H1 (cell line): Measurements from ENCODE around the gene RPS6KA2. TPM values are rescaled to one million over a fixed set of nuclear protein-coding genes. Genes with fewer than 3 reads are reported as not detected.

Experiments used
- CTCF ChIA-PET: fragments of 300-600 bp; sonication (Branson Sonifier 250); formaldehyde crosslinking; loops from one replicate; lab custom pipeline; 2021; ENCODE audit not compliant: partially characterized antibody; lab: Charles Lee
- POLR2A ChIA-PET: fragments of 300-600 bp; sonication (Branson Sonifier 250); formaldehyde crosslinking; loops from one replicate; lab custom pipeline; 2021; ENCODE audit warnings: inconsistent platforms; ENCODE audit not compliant: partially characterized antibody; lab: Charles Lee
- DNase-seq, 2 experiments: peaks; one replicate each; pipeline versions ENCODE4 v3.0.0 to v3.0.0-alpha.2; 2010 to 2022; ENCODE audit warnings: low spot score in 2 of 2, low read depth in 1 of 2, mixed read lengths in 1 of 2
- FAIRE-seq: peaks from 2 replicates; lab custom pipeline; 2011; peaks lifted over from hg19 to GRCh38; lab: Jason Lieb, UNC
- H2AFZ ChIP-seq: 2 replicates; pipeline ENCODE4 v1.8.1; 2012; ENCODE audit warnings: low read length, inconsistent platforms
- H2AK5ac ChIP-seq: 2 replicates; pipeline ENCODE4 v1.6.1; 2013; ENCODE audit warnings: low read depth, low read length
- H2BK120ac ChIP-seq: replicated peaks from 2 replicates; pipeline ENCODE3; 2013; ENCODE audit warnings: low read depth, low read length, inconsistent platforms
- H2BK12ac ChIP-seq: 2 replicates; pipeline ENCODE4 v1.6.1; 2013; ENCODE audit warnings: low read depth, low read length
- H2BK15ac ChIP-seq: 2 replicates; pipeline ENCODE4 v1.6.1; 2013; ENCODE audit warnings: low read length
- H2BK20ac ChIP-seq: 2 replicates; pipeline ENCODE4 v1.6.1; 2013; ENCODE audit warnings: low read length
- H2BK5ac ChIP-seq: 2 replicates; pipeline ENCODE4 v1.6.1; 2013; ENCODE audit warnings: low read depth, low read length
- H3K14ac ChIP-seq: 2 replicates; pipeline ENCODE4 v1.6.1; 2013; ENCODE audit warnings: inconsistent platforms; ENCODE audit not compliant: insufficient read length
- H3K18ac ChIP-seq: 2 replicates; pipeline ENCODE4 v1.6.1; 2013; ENCODE audit warnings: low read length; ENCODE audit errors: extremely low read depth
- H3K23ac ChIP-seq: 2 replicates; pipeline ENCODE4 v1.6.1; 2013; ENCODE audit warnings: inconsistent platforms; ENCODE audit not compliant: insufficient read length
- H3K23me2 ChIP-seq: 2 replicates; pipeline ENCODE4 v1.6.1; 2013; ENCODE audit warnings: low read depth, low read length
- H3K27ac ChIP-seq: 2 replicates; pipeline ENCODE4 v1.6.1; 2011; ENCODE audit warnings: low read depth, low read length, inconsistent platforms
- H3K27me3 ChIP-seq, 4 experiments: replicated peaks in 1 of 4; 1 replicate in 1 of 4; 2 replicates in 3 of 4; pipeline versions ENCODE4 v1.6.1 to v1.8.1; 2011 to 2013; ENCODE audit warnings: low read length in 3 of 4, mild to moderate bottlenecking in 3 of 4, inconsistent platforms in 2 of 4, mixed read lengths in 2 of 4, moderate library complexity in 1 of 4; ENCODE audit not compliant: control insufficient read depth in 3 of 4, insufficient read depth in 3 of 4; ENCODE audit errors: extremely low read depth in 1 of 4
- H3K36me3 ChIP-seq, 4 experiments: 2 replicates each; pipeline versions ENCODE4 v1.6.1 to v1.8.1; 2011 to 2013; ENCODE audit warnings: mild to moderate bottlenecking in 4 of 4, low read length in 3 of 4, moderate library complexity in 2 of 4, control low read depth in 1 of 4, inconsistent platforms in 1 of 4; ENCODE audit not compliant: insufficient read depth in 4 of 4, control insufficient read depth in 2 of 4
- H3K4ac ChIP-seq: replicated peaks from 2 replicates; pipeline ENCODE3; 2013; ENCODE audit warnings: low read length, low read depth, mixed read lengths, inconsistent platforms; ENCODE audit not compliant: insufficient read length
- H3K4me1 ChIP-seq, 4 experiments: replicated peaks in 1 of 4; 1 replicate in 1 of 4; 2 replicates in 3 of 4; pipeline versions ENCODE4 v1.6.1 to v1.8.1; 2011 to 2013; ENCODE audit warnings: low read length in 3 of 4, inconsistent platforms in 2 of 4, mixed read lengths in 1 of 4; ENCODE audit not compliant: insufficient read depth in 4 of 4, control insufficient read depth in 3 of 4
- H3K4me2 ChIP-seq, 2 experiments: 2 replicates each; pipeline versions ENCODE4 v1.6.1 to v1.8.1; 2011 to 2013; ENCODE audit warnings: low read depth in 2 of 2, low read length in 2 of 2, control low read depth in 1 of 2, inconsistent platforms in 1 of 2, mild to moderate bottlenecking in 1 of 2; ENCODE audit not compliant: insufficient read depth in 1 of 2
- H3K4me3 ChIP-seq, 4 experiments: fragments of 200-600, 300-600 bp in 1 of 4; sonication (generic), shearing (Covaris generic), sonication (Bioruptor Twin) in 1 of 4; 2 replicates each; pipeline versions ENCODE4 v1.5.1 to v1.8.1; 2011 to 2016; ENCODE audit warnings: low read length in 4 of 4, low read depth in 3 of 4, control low read depth in 2 of 4, inconsistent platforms in 2 of 4, mild to moderate bottlenecking in 2 of 4, mixed read lengths in 1 of 4, moderate library complexity in 1 of 4; ENCODE audit not compliant: insufficient read depth in 2 of 4; ENCODE audit errors: extremely low read depth in 1 of 4
- H3K56ac ChIP-seq: replicated peaks from 2 replicates; pipeline ENCODE3; 2013; ENCODE audit warnings: low read depth, mild to moderate bottlenecking, mixed read lengths, low read length, inconsistent platforms; ENCODE audit not compliant: insufficient read length
- H3K79me1 ChIP-seq: 2 replicates; pipeline ENCODE4 v1.6.1; 2013; ENCODE audit warnings: low read depth, low read length, control low read depth
- H3K79me2 ChIP-seq, 2 experiments: 2 replicates each; pipeline versions ENCODE4 v1.6.1 to v1.8.1; 2012 to 2013; ENCODE audit warnings: low read length in 2 of 2, mild to moderate bottlenecking in 2 of 2, inconsistent platforms in 1 of 2; ENCODE audit not compliant: insufficient read depth in 2 of 2, control insufficient read depth in 1 of 2
- H3K9ac ChIP-seq, 4 experiments: replicated peaks in 1 of 4; 1 replicate in 1 of 4; 2 replicates in 3 of 4; pipeline versions ENCODE4 v1.6.1 to v1.8.1; 2011 to 2013; ENCODE audit warnings: low read depth in 3 of 4, low read length in 3 of 4, control low read depth in 2 of 4, mild to moderate bottlenecking in 2 of 4, moderate library complexity in 2 of 4, inconsistent platforms in 1 of 4; ENCODE audit errors: extremely low read depth in 1 of 4
- H3K9me3 ChIP-seq, 2 experiments: 2 replicates each; pipeline versions ENCODE4 v1.6.1 to v1.8.1; 2012 to 2013; ENCODE audit warnings: mild to moderate bottlenecking in 2 of 2, moderate library complexity in 2 of 2, control low read depth in 1 of 2, inconsistent platforms in 1 of 2, low read depth in 1 of 2, low read length in 1 of 2, mixed read lengths in 1 of 2; ENCODE audit not compliant: insufficient read depth in 2 of 2
- H4K20me1 ChIP-seq, 2 experiments: replicated peaks in 1 of 2; 2 replicates each; pipeline versions ENCODE3 to v1.8.1; 2011 to 2013; ENCODE audit warnings: inconsistent platforms in 2 of 2, low read length in 2 of 2, mild to moderate bottlenecking in 1 of 2; ENCODE audit not compliant: insufficient read depth in 2 of 2, control insufficient read depth in 1 of 2
- H4K5ac ChIP-seq: 2 replicates; pipeline ENCODE4 v1.6.1; 2013; ENCODE audit warnings: low read length, low read depth, mixed read lengths, inconsistent platforms; ENCODE audit not compliant: insufficient read length
- H4K8ac ChIP-seq: 2 replicates; pipeline ENCODE4 v1.8.0; 2013; ENCODE audit warnings: mild to moderate bottlenecking, moderate library complexity, low read length, inconsistent platforms; ENCODE audit not compliant: insufficient read depth; ENCODE audit errors: extremely low read depth
- H4K91ac ChIP-seq: replicated peaks from 2 replicates; pipeline ENCODE3; 2013; ENCODE audit warnings: low read length, mixed read lengths, inconsistent platforms; ENCODE audit not compliant: insufficient read length
- CHD1 ChIP-seq: IDR thresholded peaks from 2 replicates; pipeline ENCODE4 v1.6.1; 2012; ENCODE audit warnings: low read depth, low read length, improper control_type of control experiment
- HDAC2 ChIP-seq, 2 experiments: fragments of 300-600 bp in 1 of 2; sonication (generic) in 1 of 2; IDR thresholded peaks; 2 replicates each; pipeline ENCODE4 v1.6.1; 2011 to 2012; ENCODE audit warnings: low read depth in 2 of 2, low read length in 2 of 2, mild to moderate bottlenecking in 2 of 2, moderate library complexity in 2 of 2, borderline replicate concordance in 1 of 2, inconsistent platforms in 1 of 2
- HDAC6 ChIP-seq: IDR thresholded peaks from one replicate; pipeline ENCODE4 v1.7.1; 2012; ENCODE audit warnings: low read depth, mild to moderate bottlenecking, inconsistent platforms, low read length, moderate library complexity
- JUN ChIP-seq: IDR thresholded peaks from 2 replicates; pipeline ENCODE4 v1.6.1; 2011; ENCODE audit warnings: low read depth, mild to moderate bottlenecking, improper control_type of control experiment, low read length
- RFX5 ChIP-seq: IDR thresholded peaks from 2 replicates; pipeline ENCODE4 v1.6.1; 2011; ENCODE audit warnings: low read depth, low read length, improper control_type of control experiment, borderline replicate concordance
- SAP30 ChIP-seq: fragments of 300-600 bp; sonication (generic); IDR thresholded peaks from 2 replicates; pipeline ENCODE4 v1.7.1; 2012; ENCODE audit warnings: low read length, moderate library complexity, mild to moderate bottlenecking, inconsistent platforms; ENCODE audit not compliant: insufficient read depth, insufficient replicate concordance
- TBP ChIP-seq: IDR thresholded peaks from 2 replicates; pipeline ENCODE4 v1.6.1; 2011; ENCODE audit warnings: low read depth, low read length, improper control_type of control experiment
- YY1 ChIP-seq: IDR thresholded peaks from 2 replicates; pipeline ENCODE4 v1.6.1; 2011; ENCODE audit warnings: low read depth, mild to moderate bottlenecking, low read length
- WGBS, 2 experiments: shearing (Covaris generic) in 1 of 2; methylation state at CpG; one replicate each; pipeline versions ENCODE4 v1.1.6 to v1.1.7; 2013 to 2015; ENCODE audit warnings: low lambda C conversion rate in 2 of 2, mixed read lengths in 2 of 2, inconsistent platforms in 1 of 2, low coverage in 1 of 2, missing lambda C conversion rate in 1 of 2; ENCODE audit not compliant: insufficient replicate concordance in 2 of 2, insufficient coverage in 1 of 2, insufficient read length in 1 of 2; ENCODE audit errors: extremely low coverage in 1 of 2, missing lambda C conversion rate in 1 of 2; 5-methylcytosine and 5-hydroxymethylcytosine counted together
- polyA plus RNA-seq, 7 experiments: library from polyadenylated mRNA; depleted of rRNA in 3 of 7; stranded (reverse) in 5 of 7; unstranded in 2 of 7; fragments of >200 nt in 5 of 7; fragments of 200-250 nt in 2 of 7; gene quantifications; 1 replicate in 5 of 7; 2 replicates in 1 of 7; 4 replicates in 1 of 7; pipeline versions ENCODE4 v1.2.1 to v1.2.3, GENCODE V29; 2011 to 2013; ENCODE audit warnings: missing spikeins in 2 of 7, mixed read lengths in 2 of 7
- total RNA-seq: library from RNA; stranded (reverse); fragmentation: NEBNext Ultra II Directional; extraction: Animal tissue kit (Norgen Biotek cat#: 25700); gene quantifications from 2 replicates; pipeline ENCODE4 v1.2.1, GENCODE V29; 2021

RPS6KA2 gene
- total and polyA plus RNA-seq, 2 of the 8 experiments (the other 6 are each of a cell fraction or from before 2014, with no cell fraction given), result 8.8 to 25.7 TPM

- Histone ChIP-seq H3K18ac (no peak overlapping the region), H4K8ac (no peak overlapping the region; the same call in 1 of the 2 replicates), H3K4ac (no peak overlapping the region), H3K9me3 (peaks cover 11 to 14% of the 10 kb centered on the region in 2 experiments), H3K9ac (no peak overlapping the region), H2BK12ac (no peak overlapping the region), H3K27me3 (no peaks in the 10 kb centered on the region), H3K79me1 (no peaks in the 10 kb centered on the region), H2BK15ac (no peak overlapping the region), H3K4me1 (no peaks in the 10 kb centered on the region; a peak in 1 of 7 replicates), H2AFZ (no peak overlapping the region), H3K23ac (no peak overlapping the region), H3K4me2 (no peak overlapping the region), H4K91ac (no peak overlapping the region), H3K23me2 (no peaks in the 10 kb centered on the region), H2AK5ac (no peak overlapping the region), H3K79me2 (no peaks in the 10 kb centered on the region), H3K56ac (no peak overlapping the region), H2BK120ac (no peak overlapping the region), H2BK5ac (no peak overlapping the region), H3K4me3 (no peak overlapping the region), H2BK20ac (no peak overlapping the region), H3K27ac (no peak overlapping the region), H3K14ac (no peak overlapping the region), H4K20me1 (peaks cover 0 to 2% of the 10 kb centered on the region in 2 experiments), H4K5ac (no peak overlapping the region), H3K36me3 (peaks cover 0 to 6% (median 0%) of the 10 kb centered on the region in 4 experiments; a peak in 4 of 8 replicates)
- ChIA-PET POLR2A (no interaction called here), CTCF (interaction anchor here (0.6 to 1.3 kb wide), 5 partner anchors 35 to 101 kb away, joined by 3 to 4 read pairs (median 3); no protein-coding TSS in a partner anchor)
- DNase-seq (no peak), FAIRE-seq (no peak)
- 80% methylated on average over 7 of the region's 7 CpGs; no CpG with 5 or more reads in 1 of the 2 experiments for WGBS, 2 experiments
- no peak for TF ChIP-seq SAP30
- TF ChIP-seq TBP, result no peak
- TF ChIP-seq HDAC2 (IDR thresholded peaks at IDR 0.05; ENCODE audit: borderline replicate concordance in 1 of 2, low read depth in 2 of 2, low read length in 2 of 2), result no peak
- TF ChIP-seq CHD1, result no peak
- no peak for TF ChIP-seq JUN
- TF ChIP-seq RFX5, result no peak
- no peak for TF ChIP-seq HDAC6
- TF ChIP-seq YY1, result no peak
Observed at GRCh38 chr6:166516251-166516884, 110.7 kb downstream of the RPS6KA2 start.
